Neural crest cell (in vitro differentiated cells): ENCODE data around the gene OTOR. TPM values are rescaled to one million over a fixed set of nuclear protein-coding genes. Genes with fewer than 3 reads are reported as not detected.

Experiments used
- DNase-seq: peaks from one replicate; pipeline ENCODE4 v3.0.0; 2021; ENCODE audit warnings: low read depth, mixed read lengths, low spot score
- H3K27ac Mint-ChIP-seq: one replicate; pipeline ENCODE4 v1.8.0; 2021; ENCODE audit warnings: mild to moderate bottlenecking, mixed read lengths; ENCODE audit not compliant: unreplicated experiment
- H3K27me3 Mint-ChIP-seq: 2 replicates; pipeline ENCODE4 v1.8.0; 2021; ENCODE audit warnings: low read depth, mild to moderate bottlenecking, mixed read lengths
- H3K36me3 Mint-ChIP-seq: 2 replicates; pipeline ENCODE4 v1.8.0; 2021; ENCODE audit warnings: low read depth, mild to moderate bottlenecking, mixed read lengths
- H3K4me1 Mint-ChIP-seq: 2 replicates; pipeline ENCODE4 v1.8.0; 2021; ENCODE audit warnings: mixed read lengths
- H3K4me3 Mint-ChIP-seq: one replicate; pipeline ENCODE4 v1.8.0; 2021; ENCODE audit warnings: mild to moderate bottlenecking, mixed read lengths
- H3K9me3 Mint-ChIP-seq: 2 replicates; pipeline ENCODE4 v1.8.0; 2021; ENCODE audit warnings: mixed read lengths
- total RNA-seq: library from RNA; stranded (reverse); gene quantifications from 2 replicates; pipeline ENCODE4 v1.2.1, GENCODE V29; 2021
- TF ChIP-seq, protein P1 (sequence below): fragments of 200-600 bp; sonication (generic); conservative IDR thresholded peaks from 2 replicates; pipeline ENCODE4 v1.5.0; 2021; ENCODE audit warnings: antibody characterized with exemption, mild to moderate bottlenecking

The OTOR gene
- total RNA-seq, 1 donor from 2014 or later: not detected

DNA sequence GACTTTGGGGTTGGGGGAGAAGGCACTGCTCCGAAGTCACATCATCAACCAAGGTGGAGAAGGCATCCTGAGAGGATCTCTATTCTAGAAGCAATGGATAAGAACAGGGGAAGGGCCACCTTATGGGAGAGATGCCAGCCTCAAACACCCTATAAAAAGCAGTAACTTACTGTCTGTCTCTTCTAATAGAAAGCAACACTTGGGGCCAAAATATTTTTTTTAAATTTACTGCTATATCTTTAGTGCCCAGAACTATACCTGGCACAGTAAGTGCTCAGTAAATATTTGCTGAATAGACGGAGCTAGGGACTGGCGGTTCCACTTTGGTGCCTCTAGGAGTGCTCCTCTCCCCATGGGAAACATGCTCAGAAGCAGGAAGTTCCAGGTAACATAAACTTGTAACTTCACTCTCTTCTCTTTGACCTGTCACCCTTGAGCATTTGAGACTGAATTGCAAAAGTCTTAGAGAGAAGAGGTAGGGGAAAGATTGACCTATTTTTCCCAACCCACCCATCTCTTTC lies 807 bp upstream of the OTOR start:
- TF ChIP-seq, protein P1, sequence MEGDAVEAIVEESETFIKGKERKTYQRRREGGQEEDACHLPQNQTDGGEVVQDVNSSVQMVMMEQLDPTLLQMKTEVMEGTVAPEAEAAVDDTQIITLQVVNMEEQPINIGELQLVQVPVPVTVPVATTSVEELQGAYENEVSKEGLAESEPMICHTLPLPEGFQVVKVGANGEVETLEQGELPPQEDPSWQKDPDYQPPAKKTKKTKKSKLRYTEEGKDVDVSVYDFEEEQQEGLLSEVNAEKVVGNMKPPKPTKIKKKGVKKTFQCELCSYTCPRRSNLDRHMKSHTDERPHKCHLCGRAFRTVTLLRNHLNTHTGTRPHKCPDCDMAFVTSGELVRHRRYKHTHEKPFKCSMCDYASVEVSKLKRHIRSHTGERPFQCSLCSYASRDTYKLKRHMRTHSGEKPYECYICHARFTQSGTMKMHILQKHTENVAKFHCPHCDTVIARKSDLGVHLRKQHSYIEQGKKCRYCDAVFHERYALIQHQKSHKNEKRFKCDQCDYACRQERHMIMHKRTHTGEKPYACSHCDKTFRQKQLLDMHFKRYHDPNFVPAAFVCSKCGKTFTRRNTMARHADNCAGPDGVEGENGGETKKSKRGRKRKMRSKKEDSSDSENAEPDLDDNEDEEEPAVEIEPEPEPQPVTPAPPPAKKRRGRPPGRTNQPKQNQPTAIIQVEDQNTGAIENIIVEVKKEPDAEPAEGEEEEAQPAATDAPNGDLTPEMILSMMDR: peak; percentile 32
- H3K4me1 Mint-ChIP-seq: no peaks in the 10 kb centered on the region
- H3K9me3 Mint-ChIP-seq: no peaks in the 10 kb centered on the region
- H3K4me3 Mint-ChIP-seq: no peak overlapping the region
- H3K27me3 Mint-ChIP-seq: no peaks in the 10 kb centered on the region
- no peak overlapping the region for H3K27ac Mint-ChIP-seq
- H3K36me3 Mint-ChIP-seq: peaks cover 5% of the 10 kb centered on the region
- no peak for DNase-seq

DNA sequence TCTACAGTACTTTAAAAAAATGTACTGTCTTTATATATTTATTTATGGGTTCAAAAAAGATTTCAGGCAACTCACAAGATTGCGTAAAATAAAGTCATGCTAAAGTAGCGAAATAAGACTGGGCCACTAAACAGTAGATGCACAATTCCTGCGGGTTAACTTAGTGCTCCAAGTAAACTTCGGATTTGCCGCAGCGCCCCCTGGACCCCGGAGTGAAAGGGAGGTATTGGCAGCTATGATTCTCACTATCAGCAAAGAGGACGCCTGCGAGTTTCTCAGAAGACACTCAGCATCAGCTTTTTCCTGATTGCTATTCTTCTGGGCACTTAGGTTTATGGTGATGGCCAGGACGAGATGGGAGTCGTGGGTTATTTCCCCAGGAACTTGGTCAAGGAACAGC lies 1.4 kb downstream of the OTOR start:
- Mint-ChIP-seq H3K4me1 (no peaks in the 10 kb centered on the region), H3K36me3 (no peaks in the 10 kb centered on the region), H3K27ac (no peak overlapping the region), H3K4me3 (no peak overlapping the region), H3K9me3 (no peaks in the 10 kb centered on the region), H3K27me3 (no peaks in the 10 kb centered on the region)
- TF ChIP-seq, protein P1: no peak
- peak; percentile 7 for DNase-seq

DNA sequence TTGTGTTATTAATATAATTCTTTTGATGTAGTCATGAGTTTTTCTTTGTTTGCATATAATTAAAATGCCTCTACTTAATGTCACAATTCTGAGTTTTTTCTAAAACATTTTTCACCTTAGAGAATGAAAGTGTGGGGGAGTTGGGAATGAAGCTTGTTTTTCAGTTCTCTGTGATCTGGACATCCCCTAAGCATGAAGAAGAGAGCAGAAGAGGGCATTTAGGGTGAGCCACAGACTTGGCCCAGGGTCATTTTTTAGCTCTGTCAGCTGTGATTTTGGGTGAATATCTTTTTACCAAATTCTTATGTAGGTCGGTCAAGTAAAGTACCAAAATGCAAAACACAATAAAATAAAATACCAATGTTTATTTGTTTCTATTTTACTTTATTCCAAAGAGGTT lies 3.9 kb downstream of the OTOR start:
- no peak overlapping the region for H3K4me3 Mint-ChIP-seq
- peaks cover 4% of the 10 kb centered on the region for H3K9me3 Mint-ChIP-seq
- no peaks in the 10 kb centered on the region for H3K27me3 Mint-ChIP-seq
- DNase-seq: no peak
- no peak overlapping the region for H3K27ac Mint-ChIP-seq
- TF ChIP-seq, protein P1: no peak
- H3K36me3 Mint-ChIP-seq: no peaks in the 10 kb centered on the region
- H3K4me1 Mint-ChIP-seq: no peaks in the 10 kb centered on the region

DNA sequence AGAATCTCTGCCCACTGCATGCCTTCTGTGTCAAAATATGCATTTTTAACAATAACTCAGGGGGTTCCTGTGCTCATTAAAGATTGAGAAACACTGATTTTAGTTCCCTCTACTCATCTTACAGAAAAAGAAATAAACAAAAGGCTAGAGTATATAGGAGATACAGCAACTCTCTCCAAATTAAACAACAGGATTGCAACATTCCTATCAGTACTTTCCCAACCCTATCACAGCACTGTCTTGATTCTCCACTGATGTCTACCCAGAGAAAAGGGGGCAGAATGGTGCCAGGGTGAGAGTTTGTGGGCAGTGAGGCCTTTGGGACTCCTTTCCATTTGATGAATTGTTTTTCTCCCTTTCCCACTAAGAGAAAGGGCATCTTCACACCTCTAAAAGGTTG lies 4.7 kb downstream of the OTOR start:
- H3K27me3 Mint-ChIP-seq: no peaks in the 10 kb centered on the region
- no peak overlapping the region for H3K4me3 Mint-ChIP-seq
- no peaks in the 10 kb centered on the region for H3K36me3 Mint-ChIP-seq
- H3K27ac Mint-ChIP-seq: no peak overlapping the region
- no peak for DNase-seq
- no peaks in the 10 kb centered on the region for H3K4me1 Mint-ChIP-seq
- H3K9me3 Mint-ChIP-seq: peaks cover 4% of the 10 kb centered on the region
- TF ChIP-seq, protein P1: no peak

DNA sequence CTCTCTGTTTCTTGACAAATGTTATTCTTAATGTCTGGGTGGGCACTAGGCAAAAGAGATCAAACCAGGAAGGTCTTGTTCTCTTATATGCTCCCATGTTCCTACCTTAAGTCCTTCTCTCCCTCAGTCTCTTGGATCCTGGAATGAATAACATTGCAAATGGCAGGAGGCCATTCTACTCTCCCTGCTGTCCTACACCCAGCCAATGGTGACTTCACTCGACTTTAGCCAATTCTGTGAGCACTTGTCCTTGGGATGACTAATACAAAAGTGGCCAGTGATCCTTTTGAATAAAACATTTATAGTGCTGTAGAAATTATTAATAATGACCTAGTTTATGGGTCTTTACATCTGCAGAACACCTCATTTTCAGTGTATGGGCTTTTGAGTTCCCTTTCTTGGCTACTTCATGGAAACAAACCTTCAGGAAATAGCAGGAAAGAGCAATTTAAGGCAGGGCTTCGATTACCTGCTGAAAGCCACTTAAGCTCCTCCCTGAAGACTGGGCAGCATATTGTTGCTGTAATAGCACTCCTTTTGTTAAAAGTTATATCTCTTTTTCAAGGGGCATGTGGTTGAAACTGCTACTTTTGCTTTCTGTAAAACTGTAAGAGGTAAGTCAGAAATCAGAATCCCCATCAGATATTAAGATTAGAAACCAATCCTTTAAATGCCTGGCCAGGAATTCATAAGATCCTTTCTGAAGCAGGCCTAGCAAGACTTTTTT lies 10.5 kb downstream of the OTOR start:
- H3K9me3 Mint-ChIP-seq: peaks cover 4% of the 10 kb centered on the region
- H3K4me3 Mint-ChIP-seq: no peak overlapping the region
- TF ChIP-seq, protein P1: no peak
- H3K27ac Mint-ChIP-seq: no peak overlapping the region
- peaks cover 13% of the 10 kb centered on the region for H3K4me1 Mint-ChIP-seq
- H3K36me3 Mint-ChIP-seq: no peaks in the 10 kb centered on the region
- no peak for DNase-seq
- H3K27me3 Mint-ChIP-seq: peaks cover 3% of the 10 kb centered on the region
